Heart right ventricle (tissue), 16 donors: Measurements from ENCODE around the gene COA8. TPM values are rescaled to one million over a fixed set of nuclear protein-coding genes. Genes with fewer than 3 reads are reported as not detected.
A peak's percentile ranks its signal among the peaks of the same experiment; 100 is the strongest.

Source experiments
- ATAC-seq, 8 donors: fragments of 200-7000 bp; cut with Tn5 transposase; one replicate each; pipeline ENCODE4 v1.9.1; 2020; ENCODE audit warnings: mild to moderate bottlenecking in 8 of 8, moderate library complexity in 8 of 8, moderate number of reproducible peaks in 1 of 8
- DNase-seq, 2 donors: peaks; one replicate each; pipeline ENCODE4 v3.0.0-alpha.2; 2020
- H3K27ac ChIP-seq, 10 donors: fragments of 200-600 bp; sonication (generic) in 2 of 10; one replicate each; pipeline versions ENCODE4 v1.5.0 to v1.8.0; 2020 to 2022; ENCODE audit warnings: mild to moderate bottlenecking in 3 of 10
- H3K27me3 ChIP-seq, 7 donors: fragments of 200-600 bp; one replicate each; pipeline ENCODE4 v1.8.0; 2021 to 2022; ENCODE audit warnings: mild to moderate bottlenecking in 2 of 7
- H3K36me3 ChIP-seq, 9 donors: fragments of 200-600 bp; sonication (generic) in 1 of 9; one replicate each; pipeline versions ENCODE4 v1.5.0 to v1.8.0; 2020 to 2022; ENCODE audit warnings: mild to moderate bottlenecking in 2 of 9
- H3K4me1 ChIP-seq, 9 donors: fragments of 200-600 bp; sonication (generic) in 1 of 9; one replicate each; pipeline versions ENCODE4 v1.5.0 to v1.8.0; 2020 to 2022; ENCODE audit warnings: mild to moderate bottlenecking in 4 of 9
- H3K4me3 ChIP-seq, 10 donors: fragments of 200-600 bp; sonication (generic) in 2 of 10; one replicate each; pipeline versions ENCODE4 v1.5.0 to v1.8.0; 2020 to 2022; ENCODE audit warnings: mild to moderate bottlenecking in 7 of 10, moderate library complexity in 2 of 10
- H3K9me3 ChIP-seq, 11 donors: fragments of 200-600 bp in 10 of 11; sonication (generic) in 2 of 11; one replicate each; pipeline versions ENCODE4 v1.5.0 to v1.8.0; 2013 to 2022; ENCODE audit warnings: mild to moderate bottlenecking in 2 of 11, control low read depth in 1 of 11, moderate library complexity in 1 of 11
- WGBS, 2 donors: extraction: QIAGEN DNeasy Blood & Tissue Kit; methylation state at CpG; one replicate each; pipeline ENCODE4 v1.1.7; 2013; ENCODE audit warnings: inconsistent platforms in 1 of 2; 5-methylcytosine and 5-hydroxymethylcytosine counted together
- intact Hi-C, 10 donors: fragments of 100-400 bp; cut with DNase I; formaldehyde crosslinking; loops; one replicate each; pipeline versions ENCODE4 v1.11.1 to v1.14.2; 2022
- polyA plus RNA-seq, 2 donors: library from polyadenylated mRNA; stranded (reverse); fragments of 200-250 nt; gene quantifications; one replicate each; pipeline ENCODE4 v1.2.3, GENCODE V29; 2013
- total RNA-seq, 10 donors: library from RNA; stranded (reverse); fragmentation: NEBNext Ultra II Directional in 3 of 10; extraction: Animal tissue kit (Norgen Biotek cat#: 25700) in 3 of 10; gene quantifications; one replicate each; pipeline versions ENCODE4 v1.2.1 to v1.2.4, GENCODE V29; 2021 to 2023
- TF ChIP-seq, protein P1 (sequence below), 9 donors: fragments of 200-600 bp; sonication (generic) in 2 of 9; IDR thresholded peaks; one replicate each; pipeline versions ENCODE4 v1.5.0 to v1.8.0; 2021 to 2022; ENCODE audit warnings: antibody characterized with exemption in 9 of 9, mild to moderate bottlenecking in 5 of 9, moderate library complexity in 1 of 9
- donor health status: Arrhythmogenic right ventricular cardiomyopathy.
- donor health status: ischemic (EF 13 %, LVEDD 7.1; RV severe dilation, severe dysfunction).
- donor health status: healthy with polysubstance abuse.
- donor health status: DM: no; HTN: yes; CAD: no.
- donor health status: DM: no; HTN: no; CAD: no.
- donor health status: ischemic (EF 25% LVEDD 6.9; RV normal size, moderate dysfunction).
- donor health status: ischemic (EF 25% LVEDD 5.7; RV mildly dilated, moderate dysfunction).
- donor health status: healthy.
- donor health status: DM: yes; HTN: yes; CAD: no.
- donor health status: Ischemic cardiomyopathy.
- donor health status: ischemic (EF 35%, LVEDD 5.7; RV mildly dilated, moderate dysfunction).
- donor health status: nonischemic (EF 11% LVEDD 7.7; RV severe dilation, severe dysfunction).
- donor health status: DM: yes; HTN: yes; CAD: no.
- donor health status: PGD.
- donor health status: ischemic (EF 29% LVEDD 5.4; RV normal size, mild dysfunction).
- donor health status: nonischemic (EF 23%, LVEDD 6.1; RV moderate dilation, normal function).

COA8 gene
- total and polyA plus RNA-seq, 12 donors, result 33.3 to 141 (median 43.8) TPM

GRCh38 chr14:103540821-103541708 is 21.7 kb upstream of the COA8 start:
- intact Hi-C loops, result no loop called here
- H3K27me3 ChIP-seq, result no peaks in the 10 kb centered on the region
- WGBS, 2 donors, result 59 to 76% methylated on average over 17 of the region's 17 CpGs
- no peak for ATAC-seq
- peak in 1 of 2 donors; percentile 19 for DNase-seq
- H3K36me3 ChIP-seq, result no peaks in the 10 kb centered on the region
- TF ChIP-seq, protein P1, sequence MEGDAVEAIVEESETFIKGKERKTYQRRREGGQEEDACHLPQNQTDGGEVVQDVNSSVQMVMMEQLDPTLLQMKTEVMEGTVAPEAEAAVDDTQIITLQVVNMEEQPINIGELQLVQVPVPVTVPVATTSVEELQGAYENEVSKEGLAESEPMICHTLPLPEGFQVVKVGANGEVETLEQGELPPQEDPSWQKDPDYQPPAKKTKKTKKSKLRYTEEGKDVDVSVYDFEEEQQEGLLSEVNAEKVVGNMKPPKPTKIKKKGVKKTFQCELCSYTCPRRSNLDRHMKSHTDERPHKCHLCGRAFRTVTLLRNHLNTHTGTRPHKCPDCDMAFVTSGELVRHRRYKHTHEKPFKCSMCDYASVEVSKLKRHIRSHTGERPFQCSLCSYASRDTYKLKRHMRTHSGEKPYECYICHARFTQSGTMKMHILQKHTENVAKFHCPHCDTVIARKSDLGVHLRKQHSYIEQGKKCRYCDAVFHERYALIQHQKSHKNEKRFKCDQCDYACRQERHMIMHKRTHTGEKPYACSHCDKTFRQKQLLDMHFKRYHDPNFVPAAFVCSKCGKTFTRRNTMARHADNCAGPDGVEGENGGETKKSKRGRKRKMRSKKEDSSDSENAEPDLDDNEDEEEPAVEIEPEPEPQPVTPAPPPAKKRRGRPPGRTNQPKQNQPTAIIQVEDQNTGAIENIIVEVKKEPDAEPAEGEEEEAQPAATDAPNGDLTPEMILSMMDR (IDR thresholded peaks at IDR 0.05), result no peak
- peak overlapping the region in 8 of 10 donors; percentile 44 to 79 (median 65) for H3K27ac ChIP-seq
- no peaks in the 10 kb centered on the region for H3K9me3 ChIP-seq
- peaks cover 50 to 77% (median 63%) of the 10 kb centered on the region in 9 donors for H3K4me1 ChIP-seq
- no peak overlapping the region for H3K4me3 ChIP-seq

DNA sequence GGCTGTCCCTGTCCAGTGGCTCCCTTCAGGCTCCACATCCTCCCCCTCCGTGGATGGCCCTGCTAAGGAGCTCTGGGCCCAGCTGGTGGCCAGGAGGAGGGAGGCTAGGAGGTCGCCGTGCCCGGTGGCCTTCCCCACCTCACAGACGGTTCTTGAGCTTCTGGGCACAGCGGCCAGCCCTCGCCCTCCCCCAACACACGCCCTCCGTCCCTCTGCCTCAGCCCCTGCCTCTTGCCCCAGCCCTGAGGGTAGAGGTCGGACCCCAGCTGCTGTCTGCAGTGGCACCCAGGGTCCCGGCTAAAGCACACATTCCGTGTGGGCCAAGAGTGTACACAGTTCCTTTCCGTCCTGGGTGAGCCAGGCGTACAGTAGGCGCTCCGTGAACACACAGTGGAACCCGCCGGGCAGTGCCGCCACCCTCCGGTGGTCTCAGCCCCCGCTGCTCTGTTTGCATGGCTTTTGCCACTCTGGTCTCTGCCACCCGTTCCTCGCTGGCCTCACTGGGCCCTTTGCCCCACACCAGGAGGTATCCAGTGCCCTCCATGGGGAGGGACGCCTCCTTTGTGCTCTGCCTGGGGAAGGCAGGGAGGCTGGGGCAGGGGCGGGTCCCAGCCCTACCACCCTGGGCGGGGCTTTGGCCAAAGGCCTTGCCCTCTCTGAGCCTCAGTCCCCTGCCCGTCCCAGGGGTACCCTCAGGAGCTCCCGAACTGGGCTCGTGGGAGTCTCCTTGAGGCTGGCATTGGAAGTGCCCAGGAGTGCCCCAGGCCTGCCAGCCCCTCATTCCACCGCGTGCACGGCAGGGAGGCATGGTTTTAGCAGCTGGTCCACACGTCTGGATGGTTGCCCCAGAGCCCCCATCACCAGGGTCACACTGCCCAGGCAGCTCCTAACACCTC is 20.8 kb upstream of the COA8 start:
- ATAC-seq (peak in 2 of 8 donors; percentile 3 to 8), DNase-seq (peak in 1 of 2 donors; percentile 20)
- Histone ChIP-seq H3K4me3 (peak overlapping the region in 2 of 10 donors; percentile 12 to 21), H3K9me3 (no peaks in the 10 kb centered on the region), H3K27ac (peak overlapping the region in 8 of 10 donors; percentile 27 to 79 (median 65)), H3K27me3 (no peaks in the 10 kb centered on the region), H3K4me1 (peaks cover 53 to 86% (median 68%) of the 10 kb centered on the region in 9 donors), H3K36me3 (no peaks in the 10 kb centered on the region)
- 66 to 75% methylated on average over 32 to 33 of the region's 33 CpGs for WGBS, 2 donors
- TF ChIP-seq, protein P1 (IDR thresholded peaks at IDR 0.05), result peak in 1 of 9 donors; percentile 13
- intact Hi-C loops, result no loop called here

- TF ChIP-seq, protein P1 (IDR thresholded peaks at IDR 0.05), result no peak
- Histone ChIP-seq H3K9me3 (no peaks in the 10 kb centered on the region), H3K27me3 (no peaks in the 10 kb centered on the region), H3K27ac (peak overlapping the region in 8 of 10 donors; percentile 16 to 79 (median 65)), H3K36me3 (no peaks in the 10 kb centered on the region), H3K4me1 (peaks cover 53 to 88% (median 69%) of the 10 kb centered on the region in 9 donors), H3K4me3 (peak overlapping the region in 2 of 10 donors; percentile 12 to 21)
- ATAC-seq (peak in 7 of 8 donors; percentile 9 to 47 (median 33)), DNase-seq (peak; percentile 50 to 71)
- intact Hi-C loops, result no loop called here
- WGBS, 2 donors, result 14 to 15% methylated on average over 18 of the region's 18 CpGs
Observed at GRCh38 chr14:103542605-103543088, 20.1 kb upstream of the COA8 start.

DNA sequence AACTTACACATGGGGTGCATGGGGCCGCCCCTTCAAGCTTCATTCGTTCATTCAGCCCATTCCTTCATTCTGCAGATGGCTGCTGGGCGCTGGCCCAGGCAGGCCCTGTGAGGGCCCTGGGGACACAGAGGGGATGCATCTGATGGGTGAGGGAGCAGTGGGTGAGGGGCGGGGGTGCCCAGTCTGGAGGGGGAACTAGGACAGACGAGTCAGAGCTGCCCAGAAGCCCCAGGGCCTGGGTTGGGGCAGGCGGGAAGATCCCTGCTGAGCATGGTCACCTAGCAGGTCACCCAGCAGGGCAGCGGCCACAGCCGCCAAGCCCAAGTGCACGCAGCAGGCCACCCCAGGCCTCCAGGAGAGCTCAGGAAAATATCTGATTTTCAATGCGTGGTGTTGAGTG is 19.6 kb upstream of the COA8 start:
- Histone ChIP-seq H3K36me3 (no peaks in the 10 kb centered on the region), H3K27me3 (no peaks in the 10 kb centered on the region), H3K4me3 (peak overlapping the region in 1 of 10 donors; percentile 21), H3K4me1 (peaks cover 53 to 83% (median 68%) of the 10 kb centered on the region in 9 donors), H3K9me3 (no peaks in the 10 kb centered on the region), H3K27ac (peak overlapping the region in 7 of 10 donors; percentile 16 to 79 (median 66))
- DNase-seq (peak in 1 of 2 donors; percentile 20), ATAC-seq (no peak)
- TF ChIP-seq, protein P1 (IDR thresholded peaks at IDR 0.05), result no peak
- 75 to 77% methylated on average over 10 of the region's 10 CpGs for WGBS, 2 donors
- intact Hi-C loops, result no loop called here
